OCI-LY3 (cell line): ENCODE data around the gene PPT2.

Experiments used
- CTCF ChIP-seq: fragments of 200-600, 300-600 bp; sonication (generic); IDR thresholded peaks from 2 replicates; pipeline ENCODE4 v1.5.1; 2014; ENCODE audit warnings: antibody characterized with exemption, low read length, low read depth
- EZH2phosphoT487 ChIP-seq: fragments of 200-600 bp; shearing (Covaris generic); IDR thresholded peaks from 2 replicates; pipeline ENCODE4 v1.6.1; 2018; ENCODE audit warnings: antibody characterized with exemption, mixed run types, low read depth

- TF ChIP-seq CTCF (no peak), EZH2phosphoT487 (no peak)
These were observed 38.3 kb upstream of the PPT2 start for GRCh38 chr6:32115623-32116022.
